K562 (cell line): ENCODE results near the gene PSMD13. TPM values are rescaled to one million over a fixed set of nuclear protein-coding genes. Genes with fewer than 3 reads are reported as not detected.

Source experiments
- E2F8 ChIP-seq: fragments of 450-650 bp; IDR thresholded peaks from 2 replicates; pipeline ENCODE4 v1.7.1; 2018; ENCODE audit warnings: mild to moderate bottlenecking, low read depth; ENCODE audit not compliant: partially characterized antibody
- KDM4B ChIP-seq, 2 experiments: fragments of 450-650 bp in 1 of 2; sonication (generic) in 1 of 2; IDR thresholded peaks; 2 replicates each; pipeline ENCODE4 v1.6.1; 2016 to 2017; ENCODE audit warnings: borderline replicate concordance in 2 of 2, antibody characterized with exemption in 1 of 2, low read depth in 1 of 2, mild to moderate bottlenecking in 1 of 2
- NFIX ChIP-seq: fragments of 250-450 bp; sonication (Bioruptor Pico); IDR thresholded peaks from 2 replicates; pipeline ENCODE4 v1.4.0; 2020; ENCODE audit warnings: low read depth, mild to moderate bottlenecking, moderate library complexity
- RBM14 ChIP-seq: fragments of 200-400 bp; formaldehyde crosslinking; IDR thresholded peaks from 2 replicates; pipeline ENCODE4 v1.6.1; 2018; ENCODE audit warnings: low read depth, mild to moderate bottlenecking, low read length, moderate library complexity, borderline replicate concordance; ENCODE audit not compliant: insufficient read depth
- SETDB1 ChIP-seq: IDR thresholded peaks from one replicate; pipeline ENCODE4 v1.6.1; 2012; ENCODE audit warnings: low read length, control low read depth, inconsistent platforms
- SMAD2 ChIP-seq: fragments of 150-350 bp; IDR thresholded peaks from 2 replicates; pipeline ENCODE4 v1.6.1; 2014; ENCODE audit warnings: low read depth, mild to moderate bottlenecking, low read length
- SMC3 ChIP-seq: conservative IDR thresholded peaks from 2 replicates; pipeline ENCODE4 v1.6.1; 2011; ENCODE audit warnings: low read depth, low read length, improper control_type of control experiment; ENCODE audit not compliant: insufficient read depth
- TSC22D4 ChIP-seq: fragments of 450-650 bp; IDR thresholded peaks from 2 replicates; pipeline ENCODE4 v1.6.1; 2016; ENCODE audit warnings: missing genetic modification characterization, missing biosample characterization, control low read depth
- ZBTB40 ChIP-seq, 2 experiments: fragments of 450-650 bp in 1 of 2; sonication (generic) in 1 of 2; formaldehyde crosslinking in 1 of 2; IDR thresholded peaks; 2 replicates each; pipeline versions ENCODE4 v1.7.1 to v1.9.0; 2016 to 2022; ENCODE audit warnings: inconsistent platforms in 1 of 2, mild to moderate bottlenecking in 1 of 2, missing genetic modification reagents in 1 of 2
- ZBTB43 ChIP-seq: sonication (generic); formaldehyde crosslinking; IDR thresholded peaks from 2 replicates; pipeline ENCODE4 v1.8.0; 2023; ENCODE audit warnings: mild to moderate bottlenecking, missing genetic modification reagents
- polyA plus RNA-seq, 8 experiments: library from polyadenylated mRNA; depleted of rRNA in 4 of 8; stranded (reverse) in 5 of 8; unstranded in 3 of 8; fragments of >200 nt; fragmentation: Nextera tagmentation in 2 of 8; fragmentation: Illumina TruSeq in 1 of 8; extraction: Ambion mirVana in 2 of 8; extraction: Trizol in 1 of 8; gene quantifications; 2 replicates each; pipeline versions ENCODE4 v1.2.1 to v1.2.3, GENCODE V29; 2011 to 2014; ENCODE audit warnings: inconsistent platforms in 1 of 8, missing spikeins in 1 of 8
- total RNA-seq, 7 experiments: library from RNA; depleted of rRNA in 6 of 7; stranded (reverse); fragments of >200 nt in 6 of 7; fragmentation: Illumina TruSeq in 2 of 7; extraction: Trizol in 2 of 7; gene quantifications; 2 replicates each; pipeline versions ENCODE4 v1.2.1 to v1.2.3, GENCODE V29; 2011 to 2021; ENCODE audit warnings: low replicate concordance in 1 of 7

The PSMD13 gene
- total and polyA plus RNA-seq, 9 of the 15 experiments (the other 6 are each of a cell fraction or from before 2014, with no cell fraction given): 185 to 383 (median 267) TPM

GRCh38 chr11:208181-208916, 28.4 kb upstream of the PSMD13 start (continued):
- no peak for TF ChIP-seq ZBTB40 (IDR thresholded peaks at IDR 0.05)
- TF ChIP-seq ZBTB40 (CRISPR knock-in tag; IDR thresholded peaks at IDR 0.05): no peak
- no peak for TF ChIP-seq E2F8
- no peak for TF ChIP-seq SMAD2
- TF ChIP-seq TSC22D4: no peak
- no peak for TF ChIP-seq NFIX
- TF ChIP-seq ZBTB43 (CRISPR knock-in tag): no peak
- TF ChIP-seq RBM14: 0 out of 2 replicates have a peak, but pooled peaks have one; percentile 10
- TF ChIP-seq KDM4B (IDR thresholded peaks at IDR 0.05; ENCODE audit: borderline replicate concordance in 2 of 2, low read depth in 1 of 2): no peak
- TF ChIP-seq SMC3: no peak
- no peak for TF ChIP-seq SETDB1
